MM.1S (cell line): Measurements from ENCODE around the gene DEDD.

Experiments
- DNase-seq: peaks from one replicate; pipeline ENCODE4 v3.0.0-alpha.2; 2015
- H2AFZ ChIP-seq: fragments of 300-600 bp; sonication (generic); 2 replicates; pipeline ENCODE4 v1.6.0; 2016; ENCODE audit warnings: antibody characterized with exemption, low read length
- H3F3A ChIP-seq: fragments of 300-600 bp; sonication (generic); 2 replicates; pipeline ENCODE4 v1.6.1; 2016; ENCODE audit warnings: mild to moderate bottlenecking, antibody characterized with exemption, low read length, moderate library complexity, mixed read lengths; ENCODE audit not compliant: insufficient read depth
- H3K27ac ChIP-seq: fragments of 300-600 bp; sonication (generic); 2 replicates; pipeline ENCODE4 v1.5.1; 2016; ENCODE audit warnings: mild to moderate bottlenecking, low read length
- H3K27me3 ChIP-seq: fragments of 300-600 bp; sonication (generic); replicated peaks from 2 replicates; pipeline ENCODE4 v1.6.0; 2016; ENCODE audit warnings: low read length; ENCODE audit not compliant: insufficient read depth
- H3K36me3 ChIP-seq: fragments of 300-600 bp; sonication (generic); replicated peaks from 2 replicates; pipeline ENCODE4 v1.6.1; 2016; ENCODE audit warnings: mild to moderate bottlenecking, low read length, mixed read lengths; ENCODE audit not compliant: insufficient read depth
- H3K4me1 ChIP-seq: fragments of 300-600 bp; sonication (generic); 2 replicates; pipeline ENCODE4 v1.6.1; 2016; ENCODE audit warnings: low read length, mixed read lengths
- H3K4me2 ChIP-seq: fragments of 300-600 bp; sonication (generic); 2 replicates; pipeline ENCODE4 v1.6.0; 2016; ENCODE audit warnings: low read depth, low read length
- H3K4me3 ChIP-seq: fragments of 300-600 bp; sonication (generic); 2 replicates; pipeline ENCODE4 v1.5.1; 2016; ENCODE audit warnings: low read length, mixed read lengths
- H3K79me2 ChIP-seq: fragments of 300-600 bp; sonication (generic); 2 replicates; pipeline ENCODE4 v1.6.1; 2016; ENCODE audit warnings: mixed run types, low read length, mixed read lengths
- H3K9ac ChIP-seq: fragments of 300-600 bp; sonication (generic); 2 replicates; pipeline ENCODE4 v1.6.1; 2016; ENCODE audit warnings: low read length, mixed read lengths
- H3K9me2 ChIP-seq: fragments of 300-600 bp; sonication (generic); replicated peaks from 2 replicates; pipeline ENCODE4 v1.6.1; 2016; ENCODE audit warnings: mild to moderate bottlenecking, low read length, mixed read lengths; ENCODE audit not compliant: insufficient read depth
- H3K9me3 ChIP-seq: fragments of 300-600 bp; sonication (generic); replicated peaks from 2 replicates; pipeline ENCODE4 v1.6.1; 2016; ENCODE audit warnings: mild to moderate bottlenecking, low read length, mixed read lengths; ENCODE audit not compliant: insufficient read depth
- H4K20me1 ChIP-seq: fragments of 300-600 bp; sonication (generic); 2 replicates; pipeline ENCODE4 v1.6.1; 2016; ENCODE audit warnings: mild to moderate bottlenecking, low read length, moderate library complexity, mixed read lengths; ENCODE audit not compliant: insufficient read depth
- CTCF ChIP-seq: fragments of 300-600 bp; sonication (generic); IDR thresholded peaks from 2 replicates; pipeline ENCODE4 v1.5.1; 2016; ENCODE audit warnings: antibody characterized with exemption, low read length, mixed read lengths
- EZH2 ChIP-seq: fragments of 300-600 bp; sonication (generic); optimal IDR thresholded peaks from 2 replicates; pipeline ENCODE3; 2017; ENCODE audit warnings: low read depth, mild to moderate bottlenecking, antibody characterized with exemption, low read length, mixed read lengths
- EZH2phosphoT487 ChIP-seq: fragments of 300-600 bp; sonication (generic); IDR thresholded peaks from 2 replicates; pipeline ENCODE4 v1.6.1; 2018; ENCODE audit warnings: antibody characterized with exemption, low read length

DEDD gene

GRCh38 chr1:161080441-161081405 lies 51.7 kb downstream of the DEDD start:
- no peaks in the 10 kb centered on the region for H4K20me1 ChIP-seq
- no peaks in the 10 kb centered on the region for H3F3A ChIP-seq
- no peak for TF ChIP-seq CTCF
- TF ChIP-seq EZH2phosphoT487, result no peak
- TF ChIP-seq EZH2, result no peak
- H2AFZ ChIP-seq, result no peak overlapping the region
- H3K36me3 ChIP-seq, result no peaks in the 10 kb centered on the region
- H3K79me2 ChIP-seq, result no peaks in the 10 kb centered on the region
- H3K9ac ChIP-seq, result no peak overlapping the region
- H3K27ac ChIP-seq, result no peak overlapping the region
- no peaks in the 10 kb centered on the region for H3K4me1 ChIP-seq
- H3K9me3 ChIP-seq, result no peaks in the 10 kb centered on the region
- H3K4me2 ChIP-seq, result no peak overlapping the region
- no peaks in the 10 kb centered on the region for H3K27me3 ChIP-seq
- H3K9me2 ChIP-seq, result no peaks in the 10 kb centered on the region
- no peak overlapping the region for H3K4me3 ChIP-seq
- no peak for DNase-seq

- DNase-seq, result no peak
- Histone ChIP-seq H3K36me3 (no peaks in the 10 kb centered on the region), H3K27me3 (no peaks in the 10 kb centered on the region), H3K4me3 (no peak overlapping the region), H3K4me1 (no peaks in the 10 kb centered on the region), H3K9me2 (no peaks in the 10 kb centered on the region), H3K9ac (no peak overlapping the region), H3K27ac (no peak overlapping the region), H3F3A (no peaks in the 10 kb centered on the region), H3K4me2 (no peak overlapping the region), H3K9me3 (no peaks in the 10 kb centered on the region), H2AFZ (no peak overlapping the region), H3K79me2 (no peaks in the 10 kb centered on the region), H4K20me1 (no peaks in the 10 kb centered on the region)
- TF ChIP-seq EZH2phosphoT487, result no peak
- peak; percentile 12 for TF ChIP-seq CTCF
Observed at GRCh38 chr1:161079436-161080110, 52.9 kb downstream of the DEDD start.

- H3K4me3 ChIP-seq, result no peak overlapping the region
- DNase-seq, result no peak
- H3K4me1 ChIP-seq, result no peaks in the 10 kb centered on the region
- no peak overlapping the region for H3K9ac ChIP-seq
- no peaks in the 10 kb centered on the region for H3K9me2 ChIP-seq
- H3K9me3 ChIP-seq, result no peaks in the 10 kb centered on the region
- H3K36me3 ChIP-seq, result no peaks in the 10 kb centered on the region
- H3K4me2 ChIP-seq, result no peak overlapping the region
- no peaks in the 10 kb centered on the region for H3F3A ChIP-seq
- H3K79me2 ChIP-seq, result no peaks in the 10 kb centered on the region
- no peak overlapping the region for H2AFZ ChIP-seq
- TF ChIP-seq CTCF, result no peak
- no peak for TF ChIP-seq EZH2phosphoT487
- no peak for TF ChIP-seq EZH2
- H4K20me1 ChIP-seq, result no peaks in the 10 kb centered on the region
- no peak overlapping the region for H3K27ac ChIP-seq
- H3K27me3 ChIP-seq, result no peaks in the 10 kb centered on the region
Observed at GRCh38 chr1:161077426-161077825, 55.0 kb downstream of the DEDD start.
